Keratinocyte (primary cell): Measurements from ENCODE around the gene GPRC6A.

Experiments used
- CTCF ChIP-seq, 3 experiments: IDR thresholded peaks in 1 of 3; conservative IDR thresholded peaks in 1 of 3; optimal IDR thresholded peaks in 1 of 3; 2 replicates in 2 of 3; 3 replicates in 1 of 3; pipeline versions ENCODE3 to v1.5.1; 2011; ENCODE audit warnings: low read length in 3 of 3, mild to moderate bottlenecking in 3 of 3, moderate library complexity in 2 of 3, control low read depth in 1 of 3, inconsistent platforms in 1 of 3; ENCODE audit not compliant: insufficient read depth in 2 of 3; ENCODE audit errors: extremely low read depth in 1 of 3
- EZH2 ChIP-seq: IDR thresholded peaks from one replicate; pipeline ENCODE4 v1.6.1; 2012; ENCODE audit warnings: inconsistent platforms, mild to moderate bottlenecking, low read length, moderate library complexity

DNA sequence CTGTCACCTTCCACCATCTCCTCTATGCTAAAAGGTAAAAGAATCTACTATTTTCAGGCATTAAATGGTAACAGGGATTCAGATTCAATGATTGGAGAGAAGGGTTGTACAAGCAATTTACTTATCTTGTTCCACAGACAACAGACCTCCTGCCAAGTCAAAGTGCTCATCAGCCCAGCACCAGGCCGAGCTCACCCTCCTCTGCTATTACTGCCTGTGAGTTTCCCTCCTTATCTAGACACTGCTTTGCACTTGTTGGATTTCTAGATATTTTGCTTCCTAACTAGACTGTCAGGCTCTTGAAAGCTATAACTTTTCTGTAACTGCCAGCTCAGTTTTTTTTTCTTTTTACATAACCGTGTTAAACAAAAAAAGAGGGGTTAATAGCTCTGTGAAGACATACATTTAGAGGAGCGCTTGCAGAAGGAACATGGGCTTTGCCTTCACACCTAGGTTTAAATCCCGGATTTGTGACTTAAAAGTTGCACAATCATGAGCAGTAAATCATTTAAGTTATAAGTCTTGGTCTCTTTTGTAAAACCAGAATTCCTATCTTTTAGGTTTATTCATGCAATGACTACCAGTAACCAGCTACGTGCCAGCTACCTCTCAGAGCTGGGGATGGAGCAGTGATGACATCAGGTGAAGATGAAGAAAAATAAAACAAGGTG is 62.2 kb downstream of the GPRC6A start:
- TF ChIP-seq CTCF (optimal IDR thresholded peaks at IDR 0.05 in 1 of 3, IDR thresholded peaks at IDR 0.05 in 1 of 3, conservative IDR thresholded peaks at IDR 0.05 in 1 of 3; ENCODE audit: extremely low read depth in 1 of 3, insufficient read depth in 2 of 3, low read length in 3 of 3) (no peak), EZH2 (no peak)
